A549 (cell line): ENCODE measurements around the gene BAZ1B. TPM values are rescaled to one million over a fixed set of nuclear protein-coding genes. Genes with fewer than 3 reads are reported as not detected.
A peak's percentile ranks its signal among the peaks of the same experiment; 100 is the strongest.
"Not testable (repeated sequence)": the region's sequence is repeated elsewhere in the genome, so short reads cannot be mapped to it uniquely, and the experiment has no call there.

ENCODE experiments used
- ATAC-seq, 2 experiments: fragments of 200-7000 bp in 1 of 2; fragments of >200 bp in 1 of 2; cut with Nextera tagmentation in 1 of 2; cut with Tn5 transposase in 1 of 2; 3 replicates each; pipeline versions ENCODE4 v1.8.0 to v1.9.1; 2018 to 2020; ENCODE audit warnings: mild to moderate bottlenecking in 1 of 2, moderate library complexity in 1 of 2
- CTCF ChIA-PET: fragments of 300-600 bp; sonication (Branson Sonifier 250); formaldehyde crosslinking; extraction: SDS; loops from one replicate; lab custom pipeline; 2021; ENCODE audit warnings: antibody characterized with exemption, inconsistent platforms; lab: Yijun Ruan, JAX
- POLR2A ChIA-PET: fragments of 350-600 bp; formaldehyde crosslinking; extraction: SDS; loops from one replicate; lab custom pipeline; 2021; ENCODE audit warnings: antibody characterized with exemption, inconsistent platforms; lab: Yijun Ruan, JAX
- DNase-seq, 2 experiments: peaks; one replicate each; pipeline versions ENCODE4 v3.0.0 to v3.0.0-alpha.2; 2011 to 2016; ENCODE audit warnings: low read depth in 1 of 2, low spot score in 1 of 2
- FAIRE-seq: peaks from 2 replicates; lab custom pipeline; 2011; peaks lifted over from hg19 to GRCh38; lab: Jason Lieb, UNC
- H3K27ac ChIP-seq, 2 experiments: fragments of >200 bp; sonication (Bioruptor Twin); formaldehyde crosslinking; 3 replicates each; pipeline ENCODE4 v1.5.1; 2016 to 2017
- H3K4me1 ChIP-seq: fragments of >200 bp; sonication (Bioruptor Twin); formaldehyde crosslinking; 3 replicates; pipeline ENCODE4 v1.6.1; 2016
- H3K4me2 ChIP-seq: fragments of >200 bp; sonication (Bioruptor Twin); formaldehyde crosslinking; 3 replicates; pipeline ENCODE4 v1.6.1; 2016
- H3K4me3 ChIP-seq: fragments of >200 bp; sonication (Bioruptor Twin); formaldehyde crosslinking; 3 replicates; pipeline ENCODE4 v1.5.1; 2016
- H3K9me3 ChIP-seq: fragments of >200 bp; sonication (Bioruptor Twin); formaldehyde crosslinking; 3 replicates; pipeline ENCODE4 v1.6.1; 2016
- CHD2 ChIP-seq: fragments of 150-350 bp; IDR thresholded peaks from 2 replicates; pipeline ENCODE4 v1.6.1; 2014; ENCODE audit warnings: low read length; ENCODE audit not compliant: partially characterized antibody
- CTCF ChIP-seq: fragments of >200 bp; sonication (Bioruptor Twin); formaldehyde crosslinking; IDR thresholded peaks from 3 replicates; pipeline ENCODE4 v1.5.1; 2016
- HEYL ChIP-seq: fragments of 250-450 bp; sonication (Bioruptor Pico); IDR thresholded peaks from 2 replicates; pipeline ENCODE4 v1.8.0; 2021; ENCODE audit warnings: mild to moderate bottlenecking, moderate library complexity
- HOXA7 ChIP-seq: fragments of 250-450 bp; sonication (Bioruptor Pico); IDR thresholded peaks from 2 replicates; pipeline ENCODE4 v1.5.0; 2020; ENCODE audit warnings: mild to moderate bottlenecking, moderate library complexity
- HOXB13 ChIP-seq: fragments of 250-450 bp; sonication (Bioruptor Pico); IDR thresholded peaks from 2 replicates; pipeline ENCODE4 v1.5.0; 2020; ENCODE audit warnings: low read depth, mild to moderate bottlenecking, moderate library complexity
- KDM1A ChIP-seq: fragments of 200-600 bp; sonication (generic); IDR thresholded peaks from 2 replicates; pipeline ENCODE4 v1.6.1; 2016; ENCODE audit warnings: low read depth, mild to moderate bottlenecking
- NPAS2 ChIP-seq: fragments of 250-450 bp; sonication (Bioruptor Pico); IDR thresholded peaks from 2 replicates; pipeline ENCODE4 v1.8.0; 2022; ENCODE audit warnings: mild to moderate bottlenecking, moderate library complexity, borderline replicate concordance
- PHF8 ChIP-seq: fragments of 200-600 bp; sonication (generic); IDR thresholded peaks from 2 replicates; pipeline ENCODE4 v1.6.1; 2016; ENCODE audit warnings: low read depth, mild to moderate bottlenecking, antibody characterized with exemption, moderate library complexity, borderline replicate concordance
- RNF2 ChIP-seq: fragments of 200-600 bp; sonication (generic); IDR thresholded peaks from 2 replicates; pipeline ENCODE4 v1.6.1; 2016; ENCODE audit warnings: low read depth, mild to moderate bottlenecking, antibody characterized with exemption, moderate library complexity, borderline replicate concordance
- SREBF2 ChIP-seq: fragments of 450-650 bp; IDR thresholded peaks from 2 replicates; pipeline ENCODE4 v1.6.1; 2014; ENCODE audit warnings: mild to moderate bottlenecking, moderate library complexity
- TFCP2L1 ChIP-seq: fragments of 250-450 bp; sonication (Bioruptor Pico); IDR thresholded peaks from 2 replicates; pipeline ENCODE4 v1.5.0; 2021; ENCODE audit warnings: mild to moderate bottlenecking
- USF2 ChIP-seq: fragments of 450-650 bp; IDR thresholded peaks from 2 replicates; pipeline ENCODE4 v1.6.1; 2014; ENCODE audit warnings: antibody characterized with exemption
- ZSCAN20 ChIP-seq: fragments of 250-450 bp; sonication (Bioruptor Pico); IDR thresholded peaks from 2 replicates; pipeline ENCODE4 v1.8.0; 2022; ENCODE audit warnings: mild to moderate bottlenecking, moderate library complexity
- WGBS: methylation state at CpG from one replicate; pipeline ENCODE4 v1.1.6; 2017; ENCODE audit errors: missing lambda C conversion rate; 5-methylcytosine and 5-hydroxymethylcytosine counted together
- polyA plus RNA-seq, 4 experiments: library from polyadenylated mRNA; depleted of rRNA in 3 of 4; stranded (reverse); fragments of >200 nt; fragmentation: RNase III in 1 of 4; extraction: RNeasy Plus Mini Kit Qiagen cat#74134 plus additional on column Dnase treatment in 1 of 4; gene quantifications; 2 replicates in 3 of 4; 3 replicates in 1 of 4; pipeline ENCODE4 v1.2.3, GENCODE V29; 2011 to 2017

Gene BAZ1B
- polyA plus RNA-seq, 2 of the 4 experiments (the other 2 are of a cell fraction) = 54.8 to 66.8 TPM

- TF ChIP-seq CTCF (peak; percentile 24; the same call in 1 of the 3 replicates), NPAS2 (no peak)
Measured at GRCh38 chr7:73433924-73434700, 88.0 kb downstream of the BAZ1B start (continued).

- FAIRE-seq (no peak), ATAC-seq (no peak), DNase-seq (no peak)
- TF ChIP-seq HOXB13 (CRISPR knock-in tag) (no peak), USF2 (no peak), HEYL (no peak), HOXA7 (CRISPR knock-in tag) (no peak), PHF8 (no peak), SREBF2 (no peak), RNF2 (no peak), CHD2 (no peak)
- 72% methylated on average over 11 of the region's 11 CpGs for WGBS
- Histone ChIP-seq H3K4me3 (no peak overlapping the region; the same call in 2 of the 3 replicates), H3K27ac (peak overlapping the region in 1 of 2 experiments; percentile 85; a peak in 3 of 6 replicates), H3K9me3 (no peaks in the 10 kb centered on the region), H3K4me2 (peak overlapping the region; percentile 82; the same call in 2 of the 3 replicates), H3K4me1 (peaks cover 15% of the 10 kb centered on the region)
- POLR2A ChIA-PET = no interaction called here
- CTCF ChIA-PET = interaction anchor here (1.5 to 2.4 kb wide), 2 partner anchors 19 to 109 kb away, joined by 7 to 8 read pairs; no protein-coding TSS in a partner anchor
Measured at GRCh38 chr7:73432676-73433075, 89.4 kb downstream of the BAZ1B start.

- CTCF ChIA-PET = interaction anchor here (1.1 to 2.0 kb wide), 3 partner anchors 9 to 107 kb away, joined by 3 to 7 read pairs (median 5); no protein-coding TSS in a partner anchor
- DNase-seq = peak in 1 of 2 experiments; percentile 70
Measured at GRCh38 chr7:73431041-73431835, 90.9 kb downstream of the BAZ1B start.

GRCh38 chr7:73430540-73430939 is 91.6 kb downstream of the BAZ1B start:
- WGBS = 93% methylated on average over 4 of the region's 4 CpGs
- H3K4me1 ChIP-seq, FAIRE-seq, H3K27ac ChIP-seq, POLR2A ChIA-PET, DNase-seq, H3K4me3 ChIP-seq, H3K4me2 ChIP-seq, ATAC-seq, H3K9me3 ChIP-seq: not testable (repeated sequence)
- CTCF ChIA-PET = interaction anchor here (0.9 to 2.0 kb wide), 3 partner anchors 8 to 107 kb away, joined by 3 to 5 read pairs (median 4); no protein-coding TSS in a partner anchor

More at GRCh38 chr7:73431041-73431835, 90.9 kb downstream of the BAZ1B start:
- POLR2A ChIA-PET = no interaction called here
- Histone ChIP-seq H3K9me3 (no peaks in the 10 kb centered on the region), H3K4me2 (no peak overlapping the region), H3K4me1 (peaks cover 12% of the 10 kb centered on the region), H3K27ac (no peak overlapping the region), H3K4me3 (no peak overlapping the region)
- FAIRE-seq (peak; percentile 89), ATAC-seq (peak; percentile 14 to 52; a peak in 4 of 6 replicates)
- 55% methylated on average over 13 of the region's 13 CpGs for WGBS
- TF ChIP-seq TFCP2L1 (CRISPR knock-in tag) (no peak), KDM1A (peak; percentile 75), ZSCAN20 (CRISPR knock-in tag) (no peak)
